ENCODE measurements around the gene ACTMAP. TPM values are rescaled to one million over a fixed set of nuclear protein-coding genes. Genes with fewer than 3 reads are reported as not detected.

ACTMAP gene
- total RNA-seq, 1 donor from 2014 or later: 9.6 TPM

GRCh38 chr19:40716031-40716481 is 34.2 kb downstream of the ACTMAP start:
- Histone ChIP-seq H3K27me3 (ENCODE audit: insufficient read depth, low read length) (no peaks in the 10 kb centered on the region), H3K4me2 (ENCODE audit: low read length) (peak overlapping the region; percentile 99), H2AFZ (ENCODE audit: low read depth, low read length) (peak overlapping the region; percentile 43), H3K9me3 (ENCODE audit: insufficient read depth, low read depth, low read length) (no peaks in the 10 kb centered on the region), H3K79me2 (ENCODE audit: insufficient read depth, low read length) (peaks cover 47% of the 10 kb centered on the region), H3K27ac (ENCODE audit: low read depth, low read length) (peak overlapping the region; percentile 100), H4K20me1 (ENCODE audit: insufficient read depth, low read length) (peaks cover 22% of the 10 kb centered on the region), H3K4me1 (ENCODE audit: insufficient read depth, low read length) (peaks cover 49% of the 10 kb centered on the region), H3K9ac (ENCODE audit: low read length) (peak overlapping the region; percentile 93), H3K36me3 (ENCODE audit: insufficient read depth, low read length) (no peaks in the 10 kb centered on the region), H3K4me3 (ENCODE audit: insufficient read depth, low read depth, low read length) (peak overlapping the region; percentile 76)
- peak overlapping the region; percentile 100 for H3K27ac Mint-ChIP-seq (ENCODE audit: unreplicated experiment)
- H3K27me3 Mint-ChIP-seq (ENCODE audit: low read depth, unreplicated experiment): no peaks in the 10 kb centered on the region
- no peaks in the 10 kb centered on the region for H3K9me3 Mint-ChIP-seq (ENCODE audit: unreplicated experiment)
- DNase-seq (ENCODE audit: low read depth) (no peak), FAIRE-seq (no peak)
- peak overlapping the region; percentile 91 for H3K4me3 Mint-ChIP-seq (ENCODE audit: unreplicated experiment)
- peaks cover 20% of the 10 kb centered on the region for H3K4me1 Mint-ChIP-seq (ENCODE audit: low read depth, unreplicated experiment)
- H3K36me3 Mint-ChIP-seq (ENCODE audit: low read depth, unreplicated experiment): peaks cover 5% of the 10 kb centered on the region
- TF ChIP-seq EZH2 (IDR thresholded peaks at IDR 0.05; ENCODE audit: insufficient read depth, low read length) (no peak), CTCF (IDR thresholded peaks at IDR 0.05; ENCODE audit: insufficient read depth, low read depth, low read length) (no peak)

- TF ChIP-seq CTCF (IDR thresholded peaks at IDR 0.05; ENCODE audit: insufficient read depth, low read depth, low read length) (no peak), EZH2 (IDR thresholded peaks at IDR 0.05; ENCODE audit: insufficient read depth, low read length) (no peak)
- Histone ChIP-seq H3K79me2 (ENCODE audit: insufficient read depth, low read length) (peaks cover 33% of the 10 kb centered on the region), H3K36me3 (ENCODE audit: insufficient read depth, low read length) (no peaks in the 10 kb centered on the region), H2AFZ (ENCODE audit: low read depth, low read length) (peak overlapping the region; percentile 55), H3K4me2 (ENCODE audit: low read length) (peak overlapping the region; percentile 99), H3K27me3 (ENCODE audit: insufficient read depth, low read length) (no peaks in the 10 kb centered on the region), H4K20me1 (ENCODE audit: insufficient read depth, low read length) (peaks cover 8% of the 10 kb centered on the region), H3K9me3 (ENCODE audit: insufficient read depth, low read depth, low read length) (no peaks in the 10 kb centered on the region), H3K9ac (ENCODE audit: low read length) (peak overlapping the region; percentile 93), H3K27ac (ENCODE audit: low read depth, low read length) (peak overlapping the region; percentile 100), H3K4me3 (ENCODE audit: insufficient read depth, low read depth, low read length) (peak overlapping the region; percentile 69), H3K4me1 (ENCODE audit: insufficient read depth, low read length) (peaks cover 44% of the 10 kb centered on the region)
- Mint-ChIP-seq H3K36me3 (ENCODE audit: low read depth, unreplicated experiment) (peaks cover 8% of the 10 kb centered on the region), H3K4me1 (ENCODE audit: low read depth, unreplicated experiment) (peaks cover 11% of the 10 kb centered on the region), H3K27ac (ENCODE audit: unreplicated experiment) (peak overlapping the region; percentile 100), H3K27me3 (ENCODE audit: low read depth, unreplicated experiment) (no peaks in the 10 kb centered on the region), H3K9me3 (ENCODE audit: unreplicated experiment) (no peaks in the 10 kb centered on the region), H3K4me3 (ENCODE audit: unreplicated experiment) (peak overlapping the region; percentile 91)
- FAIRE-seq (no peak), DNase-seq (ENCODE audit: low read depth) (peak; percentile 86)
Measured at GRCh38 chr19:40714441-40715299, 35.6 kb downstream of the ACTMAP start.

- H3K9ac ChIP-seq (ENCODE audit: low read length): peak overlapping the region; percentile 93
- H3K4me3 ChIP-seq (ENCODE audit: insufficient read depth, low read depth, low read length): no peak overlapping the region
- TF ChIP-seq EZH2 (IDR thresholded peaks at IDR 0.05; ENCODE audit: insufficient read depth, low read length) (no peak), CTCF (IDR thresholded peaks at IDR 0.05; ENCODE audit: insufficient read depth, low read depth, low read length) (no peak)
- Mint-ChIP-seq H3K4me1 (ENCODE audit: low read depth, unreplicated experiment) (peaks cover 11% of the 10 kb centered on the region), H3K36me3 (ENCODE audit: low read depth, unreplicated experiment) (peaks cover 9% of the 10 kb centered on the region), H3K4me3 (ENCODE audit: unreplicated experiment) (peak overlapping the region; percentile 67), H3K9me3 (ENCODE audit: unreplicated experiment) (no peaks in the 10 kb centered on the region), H3K27ac (ENCODE audit: unreplicated experiment) (no peak overlapping the region), H3K27me3 (ENCODE audit: low read depth, unreplicated experiment) (no peaks in the 10 kb centered on the region)
- H3K4me1 ChIP-seq (ENCODE audit: insufficient read depth, low read length): peaks cover 37% of the 10 kb centered on the region
- peaks cover under 1% of the 10 kb centered on the region for H4K20me1 ChIP-seq (ENCODE audit: insufficient read depth, low read length)
- DNase-seq (ENCODE audit: low read depth) (no peak), FAIRE-seq (no peak)
- H3K27ac ChIP-seq (ENCODE audit: low read depth, low read length): peak overlapping the region; percentile 100
- peak overlapping the region; percentile 99 for H3K4me2 ChIP-seq (ENCODE audit: low read length)
- H3K27me3 ChIP-seq (ENCODE audit: insufficient read depth, low read length): no peaks in the 10 kb centered on the region
- no peaks in the 10 kb centered on the region for H3K9me3 ChIP-seq (ENCODE audit: insufficient read depth, low read depth, low read length)
- no peak overlapping the region for H2AFZ ChIP-seq (ENCODE audit: low read depth, low read length)
- H3K36me3 ChIP-seq (ENCODE audit: insufficient read depth, low read length): no peaks in the 10 kb centered on the region
- H3K79me2 ChIP-seq (ENCODE audit: insufficient read depth, low read length): peaks cover 26% of the 10 kb centered on the region
Measured at GRCh38 chr19:40713939-40714338, 36.3 kb downstream of the ACTMAP start.

Data from astrocyte (in vitro differentiated cells and primary cell).